ENCODE measurements around the gene KCNQ1. TPM values are rescaled to one million over a fixed set of nuclear protein-coding genes. Genes with fewer than 3 reads are reported as not detected.

KCNQ1 gene
- total and polyA plus RNA-seq, 2 donors (not counting 1 experiment from before 2014, with no cell fraction given): 21.5 to 28.8 TPM

DNA sequence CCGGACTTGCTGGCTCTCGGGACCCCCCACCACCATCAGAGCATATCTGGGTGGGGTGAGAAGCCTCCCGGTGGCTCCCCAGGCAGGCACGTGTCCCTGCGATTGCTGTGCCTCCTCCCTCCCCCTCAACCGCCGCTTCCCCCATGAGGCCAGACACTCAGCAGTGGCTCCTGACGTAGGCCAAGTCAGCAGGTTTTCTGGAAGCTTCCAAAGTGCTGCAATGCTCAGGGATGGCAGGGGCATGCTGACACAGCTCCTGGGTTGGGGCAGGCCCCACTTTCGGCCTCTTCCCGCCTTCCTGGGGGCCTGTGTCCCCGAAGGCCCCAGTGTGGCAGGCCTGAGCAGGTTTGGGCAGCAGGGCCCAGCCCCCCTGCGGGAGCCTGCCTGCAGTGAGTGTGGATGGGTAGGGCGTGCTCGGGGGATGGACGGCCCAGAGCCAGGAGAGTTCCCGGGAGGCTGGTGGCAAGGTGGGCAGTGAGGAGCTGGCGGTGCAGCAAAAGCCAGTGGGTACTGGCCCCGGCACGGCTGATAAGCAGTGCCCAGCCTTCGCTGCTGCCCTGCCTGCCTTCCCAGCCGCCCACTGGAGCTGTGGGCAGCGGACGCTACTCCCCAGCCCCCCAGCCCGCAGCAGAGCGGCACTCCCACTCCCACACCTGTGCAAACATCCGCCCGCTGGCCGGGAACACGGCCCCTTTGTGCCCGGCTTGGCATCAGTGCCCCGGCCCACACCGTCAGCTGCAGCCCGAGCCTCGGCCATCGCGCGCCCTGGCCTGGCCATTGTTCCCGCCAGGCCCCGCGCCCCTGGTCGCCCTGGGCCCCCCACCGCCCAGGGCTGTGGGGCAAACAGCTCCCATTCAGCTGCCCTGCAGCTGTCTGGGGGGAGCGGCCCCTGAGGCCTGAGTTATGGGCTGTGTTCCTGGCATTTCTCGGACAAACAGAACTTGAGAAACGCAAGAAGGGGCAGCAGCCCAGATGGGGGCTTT is 130.0 kb downstream of the KCNQ1 start:
- peaks cover 0 to 9% of the 10 kb centered on the region in 2 experiments for H3K36me3 ChIP-seq (replicated peaks in 1 of 2; ENCODE audit: control extremely low read depth in 1 of 2, control insufficient read depth in 1 of 2, extremely low read depth in 1 of 2, insufficient read depth in 2 of 2, low read length in 1 of 2)
- no peak for DNase-seq

More for the DNA sequence above, 130.0 kb downstream of the KCNQ1 start:
- no peaks in the 10 kb centered on the region for H3K4me1 Mint-ChIP-seq
- H3K27me3 Mint-ChIP-seq: no peaks in the 10 kb centered on the region
- no peaks in the 10 kb centered on the region for H3K9me3 Mint-ChIP-seq (ENCODE audit: insufficient read depth)
- H3K4me2 ChIP-seq (replicated peaks; ENCODE audit: low read depth, low read length, poor library complexity, severe bottlenecking): no peak overlapping the region
- no peak overlapping the region for H2AFZ ChIP-seq (ENCODE audit: insufficient read depth, low read depth, low read length, poor library complexity, severe bottlenecking)
- CTCF ChIA-PET: no interaction called here
- intact Hi-C loops (cut with micrococcal nuclease): no loop called here
- no peaks in the 10 kb centered on the region for H3K4me1 ChIP-seq (ENCODE audit: control insufficient read depth in 2 of 2, insufficient read depth in 2 of 2, low read length in 2 of 2)
- H3K9ac ChIP-seq (ENCODE audit: low read length): no peak overlapping the region
- H3K4me3 ChIP-seq (ENCODE audit: control extremely low read depth in 1 of 5, extremely low read depth in 1 of 5, insufficient read depth in 1 of 5, low read depth in 2 of 5, low read length in 4 of 5): no peak overlapping the region
- no peaks in the 10 kb centered on the region for H3K27me3 ChIP-seq (replicated peaks in 1 of 4; ENCODE audit: control extremely low read depth in 1 of 4, control insufficient read depth in 3 of 4, insufficient read depth in 4 of 4, low read length in 3 of 4)
- H3K79me2 ChIP-seq (ENCODE audit: control insufficient read depth, insufficient read depth, low read length): no peaks in the 10 kb centered on the region
- no peaks in the 10 kb centered on the region for H3K9me3 ChIP-seq (ENCODE audit: control extremely low read depth in 1 of 3, control insufficient read depth in 2 of 3, insufficient read depth in 1 of 3, low read length in 2 of 3)
- no peak for ATAC-seq (ENCODE audit: low read depth)
- TF ChIP-seq CTCF (IDR thresholded peaks at IDR 0.05) (no peak), EZH2 (IDR thresholded peaks at IDR 0.05; ENCODE audit: borderline replicate concordance, insufficient read depth, low read depth, low read length, poor library complexity, severe bottlenecking) (no peak)
- WGBS (ENCODE audit: insufficient coverage): 93% methylated on average over 44 of the region's 45 CpGs
- no peak overlapping the region for H3K27ac ChIP-seq (ENCODE audit: low read length in 2 of 2)
- no peak overlapping the region for H3K4me3 Mint-ChIP-seq
- POLR2A ChIA-PET: no interaction called here
- no peak overlapping the region for H3K27ac Mint-ChIP-seq
- H4K20me1 ChIP-seq (ENCODE audit: control insufficient read depth, insufficient read depth, low read length, poor library complexity, severe bottlenecking): no peaks in the 10 kb centered on the region

Measured in B cell (primary cell).